ENCODE results near the gene CCDC141.
"Not testable (repeated sequence)": the region's sequence is repeated elsewhere in the genome, so short reads cannot be mapped to it uniquely, and the experiment has no call there.

Gene CCDC141

GRCh38 chr2:179070895-179071294 lies 21.0 kb upstream of the CCDC141 start:
- TF ChIP-seq ARNTL (CRISPR knock-in tag; IDR thresholded peaks at IDR 0.05; ENCODE audit: borderline replicate concordance, low read depth) (no peak), ZNF70 (CRISPR knock-in tag; IDR thresholded peaks at IDR 0.05) (no peak), PATZ1 (CRISPR knock-in tag; IDR thresholded peaks at IDR 0.05; ENCODE audit: borderline replicate concordance) (no peak), OSR1 (CRISPR knock-in tag; IDR thresholded peaks at IDR 0.05) (no peak), TOX (CRISPR knock-in tag; IDR thresholded peaks at IDR 0.05; ENCODE audit: borderline replicate concordance) (no peak), ZNF565 (CRISPR knock-in tag; conservative IDR thresholded peaks at IDR 0.05; ENCODE audit: low read depth) (no peak)
- ATAC-seq: no peak

GRCh38 chr2:179069685-179070084 lies 19.7 kb upstream of the CCDC141 start:
- ATAC-seq: no peak
- TF ChIP-seq PATZ1 (CRISPR knock-in tag; IDR thresholded peaks at IDR 0.05; ENCODE audit: borderline replicate concordance) (no peak), SNAI2 (CRISPR knock-in tag; IDR thresholded peaks at IDR 0.05) (no peak)

- no peak for ATAC-seq
- TF ChIP-seq TOX (CRISPR knock-in tag; IDR thresholded peaks at IDR 0.05; ENCODE audit: borderline replicate concordance) (no peak), GLIS3 (CRISPR knock-in tag; IDR thresholded peaks at IDR 0.05) (no peak), OSR1 (CRISPR knock-in tag; IDR thresholded peaks at IDR 0.05) (no peak), RARB (CRISPR knock-in tag; IDR thresholded peaks at IDR 0.05) (no peak), CREB5 (CRISPR knock-in tag; IDR thresholded peaks at IDR 0.05; ENCODE audit: low read depth) (no peak), PPARA (CRISPR knock-in tag; IDR thresholded peaks at IDR 0.05; ENCODE audit: borderline replicate concordance) (no peak), ZNF8 (CRISPR knock-in tag; IDR thresholded peaks at IDR 0.05) (no peak), PATZ1 (CRISPR knock-in tag; IDR thresholded peaks at IDR 0.05; ENCODE audit: borderline replicate concordance) (no peak), ESRRG (CRISPR knock-in tag; IDR thresholded peaks at IDR 0.05) (no peak), CSRNP3 (CRISPR knock-in tag; IDR thresholded peaks at IDR 0.05) (no peak)
Measured at GRCh38 chr2:179068991-179069643, 19.2 kb upstream of the CCDC141 start.

GRCh38 chr2:179059026-179059700 lies 9.2 kb upstream of the CCDC141 start:
- no peak; the same call in 2 of the 3 replicates for ATAC-seq
- TF ChIP-seq TCF4 (CRISPR knock-in tag; IDR thresholded peaks at IDR 0.05; ENCODE audit: borderline replicate concordance): no peak

GRCh38 chr2:179057737-179058136 lies 7.8 kb upstream of the CCDC141 start:
- ATAC-seq: no peak
- no peak for TF ChIP-seq ESRRG (CRISPR knock-in tag; IDR thresholded peaks at IDR 0.05)
- no peak for TF ChIP-seq GLIS3 (CRISPR knock-in tag; IDR thresholded peaks at IDR 0.05)
- no peak for TF ChIP-seq ZFP3 (CRISPR knock-in tag; IDR thresholded peaks at IDR 0.05)

- ATAC-seq: not testable (repeated sequence)
Measured at GRCh38 chr2:179053568-179053967, 3.6 kb upstream of the CCDC141 start.
